Trophoblast cell (in vitro differentiated cells and primary cell): Measurements from ENCODE around the gene CHKB.
"Not testable (repeated sequence)": the region's sequence is repeated elsewhere in the genome, so short reads cannot be mapped to it uniquely, and the experiment has no call there.

ENCODE experiments used
- DNase-seq, 2 donors: peaks; one replicate each; pipeline ENCODE4 v3.0.0-alpha.2; 2016
- H2AFZ ChIP-seq: 2 replicates; pipeline ENCODE4 v1.6.1; 2013; ENCODE audit warnings: low read length, moderate library complexity, mild to moderate bottlenecking; ENCODE audit not compliant: insufficient read depth, poor library complexity
- H2AK5ac ChIP-seq: 2 replicates; pipeline ENCODE4 v1.6.1; 2013; ENCODE audit warnings: mild to moderate bottlenecking, low read length
- H2BK120ac ChIP-seq: 2 replicates; pipeline ENCODE4 v1.6.1; 2013; ENCODE audit warnings: low read length, mild to moderate bottlenecking, moderate library complexity; ENCODE audit not compliant: insufficient read depth, poor library complexity
- H2BK12ac ChIP-seq: 2 replicates; pipeline ENCODE4 v1.6.1; 2013; ENCODE audit warnings: mild to moderate bottlenecking, low read length, moderate library complexity
- H2BK5ac ChIP-seq: 2 replicates; pipeline ENCODE4 v1.6.1; 2013; ENCODE audit warnings: low read length, low read depth, moderate library complexity, mild to moderate bottlenecking; ENCODE audit not compliant: poor library complexity
- H3K14ac ChIP-seq: 2 replicates; pipeline ENCODE4 v1.6.1; 2013; ENCODE audit warnings: mild to moderate bottlenecking, low read length
- H3K18ac ChIP-seq: 2 replicates; pipeline ENCODE4 v1.6.1; 2013; ENCODE audit warnings: mild to moderate bottlenecking, low read length
- H3K23ac ChIP-seq: 2 replicates; pipeline ENCODE4 v1.6.1; 2013; ENCODE audit warnings: low read length
- H3K27ac ChIP-seq: 2 replicates; pipeline ENCODE4 v1.5.1; 2013; ENCODE audit warnings: low read depth, mild to moderate bottlenecking, inconsistent platforms, low read length, moderate library complexity
- H3K27me3 ChIP-seq: 2 replicates; pipeline ENCODE4 v1.6.1; 2013; ENCODE audit warnings: inconsistent platforms, mild to moderate bottlenecking, low read length, moderate library complexity; ENCODE audit not compliant: insufficient read depth
- H3K36me3 ChIP-seq, 2 experiments: 1 replicate in 1 of 2; 2 replicates in 1 of 2; pipeline ENCODE4 v1.6.1; 2013; ENCODE audit warnings: low read length in 2 of 2, mild to moderate bottlenecking in 2 of 2, moderate library complexity in 1 of 2; ENCODE audit not compliant: insufficient read depth in 2 of 2, control insufficient read depth in 1 of 2
- H3K4ac ChIP-seq: 2 replicates; pipeline ENCODE4 v1.6.1; 2013; ENCODE audit warnings: low read depth, mild to moderate bottlenecking, low read length, moderate library complexity
- H3K4me1 ChIP-seq, 2 experiments: 1 replicate in 1 of 2; 2 replicates in 1 of 2; pipeline ENCODE4 v1.6.1; 2013; ENCODE audit warnings: low read length in 2 of 2, mild to moderate bottlenecking in 2 of 2, moderate library complexity in 1 of 2; ENCODE audit not compliant: insufficient read depth in 2 of 2, control insufficient read depth in 1 of 2
- H3K4me2 ChIP-seq: 2 replicates; pipeline ENCODE4 v1.6.1; 2013; ENCODE audit warnings: inconsistent platforms, mild to moderate bottlenecking, low read length, moderate library complexity
- H3K4me3 ChIP-seq: 2 replicates; pipeline ENCODE4 v1.5.1; 2013; ENCODE audit warnings: mild to moderate bottlenecking, low read depth, low read length, inconsistent platforms
- H3K79me1 ChIP-seq: one replicate; pipeline ENCODE4 v1.6.1; 2013; ENCODE audit warnings: low read length
- H3K79me2 ChIP-seq: 2 replicates; pipeline ENCODE4 v1.6.1; 2013; ENCODE audit warnings: low read length, mild to moderate bottlenecking; ENCODE audit not compliant: control insufficient read depth, insufficient read depth, poor library complexity
- H3K9ac ChIP-seq: 2 replicates; pipeline ENCODE4 v1.6.1; 2013; ENCODE audit warnings: mild to moderate bottlenecking, low read length
- H3K9me3 ChIP-seq: 2 replicates; pipeline ENCODE4 v1.6.1; 2013; ENCODE audit warnings: low read depth, mild to moderate bottlenecking, control low read depth, inconsistent platforms, low read length; ENCODE audit not compliant: insufficient read depth
- H4K12ac ChIP-seq: 2 replicates; pipeline ENCODE4 v1.6.1; 2013; ENCODE audit warnings: low read depth, mild to moderate bottlenecking, low read length, moderate library complexity
- H4K8ac ChIP-seq: 2 replicates; pipeline ENCODE4 v1.6.1; 2013; ENCODE audit warnings: low read depth, mild to moderate bottlenecking, low read length, moderate library complexity
- H4K91ac ChIP-seq: one replicate; pipeline ENCODE4 v1.6.1; 2013; ENCODE audit warnings: low read depth, mild to moderate bottlenecking, low read length, moderate library complexity
- WGBS: extraction: QIAGEN DNeasy Blood & Tissue Kit; methylation state at CpG from one replicate; pipeline ENCODE4 v1.1.7; 2013; ENCODE audit warnings: missing lambda C conversion rate; ENCODE audit not compliant: insufficient read length, insufficient coverage; ENCODE audit errors: extremely low coverage; 5-methylcytosine and 5-hydroxymethylcytosine counted together

Gene CHKB

DNA sequence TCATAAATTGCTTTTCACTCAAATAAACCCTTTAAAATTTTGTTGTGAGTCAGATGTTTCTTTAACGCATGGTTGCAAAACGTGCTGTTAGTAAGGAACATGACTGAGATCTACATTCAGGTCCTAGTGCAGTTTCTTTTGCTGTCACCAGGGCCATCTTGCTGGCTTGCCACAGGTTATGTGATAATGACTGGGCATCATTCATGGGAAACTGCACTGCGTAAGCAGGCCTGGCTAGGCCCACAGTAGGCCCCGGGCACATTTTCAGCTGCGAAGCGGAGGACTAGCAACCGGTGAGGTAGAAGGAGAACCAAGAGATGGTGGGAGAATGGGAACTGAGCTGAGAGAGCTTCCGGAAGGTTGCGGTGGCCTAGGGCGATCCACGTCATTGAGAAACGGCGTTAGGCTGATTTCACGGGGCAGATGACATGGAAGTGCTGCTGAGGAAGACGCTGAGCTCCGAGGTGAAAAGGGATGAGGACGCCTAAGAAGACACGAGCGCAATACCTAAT, 40.2 kb downstream of the CHKB start:
- Histone ChIP-seq H3K14ac (no peak overlapping the region), H3K23ac (no peak overlapping the region), H3K4me3 (no peak overlapping the region), H2AFZ (no peak overlapping the region), H2BK120ac (no peak overlapping the region), H4K12ac (no peak overlapping the region), H3K4me1 (peaks cover 17 to 22% of the 10 kb centered on the region in 2 experiments), H3K79me2 (no peaks in the 10 kb centered on the region), H3K18ac (no peak overlapping the region), H3K36me3 (no peaks in the 10 kb centered on the region), H2AK5ac (no peak overlapping the region), H4K8ac (no peak overlapping the region), H4K91ac (no peak overlapping the region), H3K4ac (no peak overlapping the region), H3K9ac (no peak overlapping the region), H3K27ac (no peak overlapping the region), H3K9me3 (no peaks in the 10 kb centered on the region), H3K4me2 (no peak overlapping the region), H3K79me1 (peaks cover 7% of the 10 kb centered on the region), H3K27me3 (no peaks in the 10 kb centered on the region), H2BK12ac (no peak overlapping the region), H2BK5ac (no peak overlapping the region)
- DNase-seq = peak in 1 of 2 donors; percentile 72
- no CpG with 5 or more reads among the region's 19 CpGs for WGBS

DNA sequence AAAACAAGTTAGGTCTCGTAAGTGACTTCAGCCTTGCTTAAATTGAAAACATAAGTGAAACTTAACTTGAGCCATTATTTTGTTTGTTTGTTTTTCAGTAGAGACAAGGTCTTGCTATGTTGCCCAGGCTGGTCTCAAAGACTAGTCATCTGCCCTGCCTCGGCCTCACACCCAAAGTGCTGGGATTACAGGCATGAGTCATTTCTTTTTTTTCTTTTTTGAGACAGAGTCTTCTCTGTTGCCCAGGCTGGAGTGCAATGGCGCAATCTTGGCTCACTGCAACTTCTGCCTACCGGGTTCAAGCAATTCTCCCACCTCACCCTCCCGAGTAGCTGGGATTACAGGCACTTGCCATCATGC, 41.0 kb downstream of the CHKB start:
- DNase-seq = peak; percentile 78 to 90
- not testable (repeated sequence) for H2BK5ac ChIP-seq, H2AK5ac ChIP-seq, H4K8ac ChIP-seq, H3K23ac ChIP-seq, H3K14ac ChIP-seq, H3K36me3 ChIP-seq, H3K4me2 ChIP-seq, H3K27ac ChIP-seq, H3K27me3 ChIP-seq, H3K9me3 ChIP-seq, H3K79me2 ChIP-seq, H4K12ac ChIP-seq, H4K91ac ChIP-seq, H3K4ac ChIP-seq, H2AFZ ChIP-seq, H2BK120ac ChIP-seq, H3K18ac ChIP-seq, H2BK12ac ChIP-seq, H3K4me3 ChIP-seq, H3K79me1 ChIP-seq, H3K9ac ChIP-seq
- H3K4me1 ChIP-seq = peaks cover 17 to 22% of the 10 kb centered on the region in 2 experiments
- WGBS = no CpG with 5 or more reads among the region's 5 CpGs

- Histone ChIP-seq H3K27ac (no peak overlapping the region), H3K9me3 (no peaks in the 10 kb centered on the region), H3K4me1 (peaks cover 10 to 14% of the 10 kb centered on the region in 2 experiments), H3K14ac (no peak overlapping the region), H3K9ac (no peak overlapping the region), H2BK5ac (no peak overlapping the region), H4K91ac (no peak overlapping the region), H3K18ac (no peak overlapping the region), H3K4me3 (no peak overlapping the region), H3K36me3 (no peaks in the 10 kb centered on the region), H4K12ac (no peak overlapping the region), H2AK5ac (no peak overlapping the region), H4K8ac (no peak overlapping the region), H3K23ac (no peak overlapping the region), H2BK12ac (no peak overlapping the region), H3K79me1 (peaks cover 7% of the 10 kb centered on the region), H2BK120ac (no peak overlapping the region), H2AFZ (no peak overlapping the region), H3K79me2 (no peaks in the 10 kb centered on the region), H3K27me3 (no peaks in the 10 kb centered on the region), H3K4me2 (no peak overlapping the region), H3K4ac (no peak overlapping the region)
- WGBS = no CpG with 5 or more reads among the region's 10 CpGs
- no peak for DNase-seq
These were observed 42.3 kb downstream of the CHKB start for GRCh38 chr22:50540381-50540780.

DNA sequence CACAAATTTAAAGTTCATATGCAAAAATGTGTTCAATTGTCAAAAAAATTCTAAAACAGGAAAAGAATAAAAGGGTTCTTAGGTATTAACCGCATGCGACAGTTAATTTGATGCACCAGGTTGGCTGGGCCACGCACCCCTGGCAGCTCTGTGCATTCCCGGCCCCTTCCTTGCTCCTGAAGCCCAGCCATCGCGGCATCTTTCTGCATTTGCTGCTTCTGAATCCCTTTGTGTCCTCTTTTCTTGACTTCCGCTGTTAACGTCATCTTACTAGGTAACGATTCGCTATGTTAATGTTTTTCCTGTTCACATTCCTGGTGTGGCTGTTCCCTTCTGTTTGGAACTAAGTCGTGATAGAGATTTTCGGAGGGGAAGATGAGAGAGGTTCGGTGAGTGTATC, 44.9 kb downstream of the CHKB start:
- H2BK120ac ChIP-seq = no peak overlapping the region
- no peak overlapping the region for H3K14ac ChIP-seq
- no peak overlapping the region for H2AFZ ChIP-seq
- H3K4ac ChIP-seq = no peak overlapping the region
- H3K79me2 ChIP-seq = no peaks in the 10 kb centered on the region
- peak overlapping the region; percentile 53 for H4K91ac ChIP-seq
- no peak overlapping the region for H3K18ac ChIP-seq
- H2BK12ac ChIP-seq = peak overlapping the region; percentile 75
- H2AK5ac ChIP-seq = peak overlapping the region; percentile 66
- 100% methylated on average over 3 of the region's 13 CpGs for WGBS
- H3K4me1 ChIP-seq = peaks cover 11 to 16% of the 10 kb centered on the region in 2 experiments
- H3K4me2 ChIP-seq = no peak overlapping the region
- DNase-seq = no peak
- no peaks in the 10 kb centered on the region for H3K36me3 ChIP-seq
- H3K79me1 ChIP-seq = peaks cover 16% of the 10 kb centered on the region
- no peak overlapping the region for H3K4me3 ChIP-seq
- no peaks in the 10 kb centered on the region for H3K9me3 ChIP-seq
- no peak overlapping the region for H4K12ac ChIP-seq
- H3K27ac ChIP-seq = no peak overlapping the region
- no peak overlapping the region for H4K8ac ChIP-seq
- H3K23ac ChIP-seq = no peak overlapping the region
- no peak overlapping the region for H3K9ac ChIP-seq
- no peaks in the 10 kb centered on the region for H3K27me3 ChIP-seq
- no peak overlapping the region for H2BK5ac ChIP-seq
